Esophagus muscularis mucosa (tissue), 4 donors: ENCODE data around the gene ALDH18A1.

Experiments used
- EP300 ChIP-seq: sonication (generic); formaldehyde crosslinking; IDR thresholded peaks from one replicate; pipeline ENCODE4 v1.6.1; 2017; ENCODE audit warnings: antibody characterized with exemption
- POLR2A ChIP-seq: fragments of 450-650 bp; IDR thresholded peaks from one replicate; pipeline ENCODE4 v1.6.1; 2017; ENCODE audit warnings: antibody characterized with exemption, moderate library complexity, mild to moderate bottlenecking, low read depth
- POLR2AphosphoS5 ChIP-seq, 2 donors: sonication (generic); formaldehyde crosslinking; IDR thresholded peaks; one replicate each; pipeline ENCODE4 v1.6.1; 2017; ENCODE audit warnings: antibody characterized with exemption in 2 of 2
- TF ChIP-seq, protein P1 (sequence below), 3 experiments: fragments of 200-600 bp in 2 of 3; fragments of 450-650 bp in 1 of 3; sonication (generic) in 2 of 3; IDR thresholded peaks; one replicate each; pipeline ENCODE4 v1.5.1; 2017 to 2019; ENCODE audit warnings: antibody characterized with exemption in 3 of 3, mild to moderate bottlenecking in 2 of 3, moderate library complexity in 1 of 3

- TF ChIP-seq, protein P1, sequence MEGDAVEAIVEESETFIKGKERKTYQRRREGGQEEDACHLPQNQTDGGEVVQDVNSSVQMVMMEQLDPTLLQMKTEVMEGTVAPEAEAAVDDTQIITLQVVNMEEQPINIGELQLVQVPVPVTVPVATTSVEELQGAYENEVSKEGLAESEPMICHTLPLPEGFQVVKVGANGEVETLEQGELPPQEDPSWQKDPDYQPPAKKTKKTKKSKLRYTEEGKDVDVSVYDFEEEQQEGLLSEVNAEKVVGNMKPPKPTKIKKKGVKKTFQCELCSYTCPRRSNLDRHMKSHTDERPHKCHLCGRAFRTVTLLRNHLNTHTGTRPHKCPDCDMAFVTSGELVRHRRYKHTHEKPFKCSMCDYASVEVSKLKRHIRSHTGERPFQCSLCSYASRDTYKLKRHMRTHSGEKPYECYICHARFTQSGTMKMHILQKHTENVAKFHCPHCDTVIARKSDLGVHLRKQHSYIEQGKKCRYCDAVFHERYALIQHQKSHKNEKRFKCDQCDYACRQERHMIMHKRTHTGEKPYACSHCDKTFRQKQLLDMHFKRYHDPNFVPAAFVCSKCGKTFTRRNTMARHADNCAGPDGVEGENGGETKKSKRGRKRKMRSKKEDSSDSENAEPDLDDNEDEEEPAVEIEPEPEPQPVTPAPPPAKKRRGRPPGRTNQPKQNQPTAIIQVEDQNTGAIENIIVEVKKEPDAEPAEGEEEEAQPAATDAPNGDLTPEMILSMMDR (IDR thresholded peaks at IDR 0.05) = no peak
- TF ChIP-seq POLR2A (no peak), EP300 (no peak), POLR2AphosphoS5 (IDR thresholded peaks at IDR 0.05) (no peak)
Observed at GRCh38 chr10:95683966-95684365, 27.5 kb upstream of the ALDH18A1 start.
